NCI-H1694 treated with DMSO at 0.1 percent for 48 hours (cell line): Measurements from ENCODE around the gene CHMP3.
"Not testable (repeated sequence)": the region's sequence is repeated elsewhere in the genome, so short reads cannot be mapped to it uniquely, and the experiment has no call there.

Source experiments
- DNase-seq: peaks from one replicate; lab custom pipeline; 2025; lab: John Stamatoyannopoulos, UW

Gene CHMP3

DNA sequence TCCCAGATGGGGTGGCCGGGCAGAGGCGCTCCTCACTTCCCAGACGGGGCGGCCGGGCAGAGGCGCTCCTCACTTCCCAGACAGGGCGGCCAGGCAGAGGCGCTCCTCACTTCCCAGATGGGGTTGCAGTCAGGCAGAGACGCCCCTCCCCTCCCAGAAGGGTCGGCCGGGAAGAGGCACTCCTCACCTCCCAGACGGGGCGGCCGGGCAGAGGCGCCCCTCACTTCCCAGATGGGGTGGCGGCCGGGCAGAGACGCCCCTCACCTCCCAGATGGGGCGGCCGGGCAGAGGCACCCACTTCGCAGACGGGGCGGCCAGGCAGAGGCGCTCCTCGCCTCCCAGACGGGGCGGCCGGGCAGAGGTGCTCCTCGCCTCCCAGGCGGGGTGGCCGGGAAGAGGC lies 13.8 kb downstream of the CHMP3 start:
- not testable (repeated sequence) for DNase-seq

DNA sequence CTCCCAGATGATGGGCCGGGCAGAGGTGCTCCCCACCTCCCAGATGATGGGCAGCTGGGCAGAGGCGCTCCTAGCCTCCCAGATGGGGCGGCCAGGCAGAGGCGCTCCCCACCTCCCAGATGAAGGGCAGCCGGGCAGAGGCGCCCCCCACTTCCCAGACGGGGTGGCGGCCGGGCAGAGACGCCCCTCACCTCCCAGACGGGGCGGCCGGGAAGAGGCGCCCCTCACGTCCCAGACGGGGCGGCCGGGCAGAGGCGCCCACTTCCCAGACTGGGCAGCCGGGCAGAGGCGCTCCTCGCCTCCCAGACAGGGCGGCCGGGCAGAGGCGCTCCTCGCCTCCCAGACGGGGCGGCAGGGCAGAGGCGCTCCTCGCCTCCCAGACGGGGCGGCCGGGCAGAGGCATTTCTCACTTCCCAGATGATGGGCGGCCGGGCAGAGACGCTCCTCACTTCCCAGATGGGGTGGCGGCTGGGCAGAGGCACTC lies 14.3 kb downstream of the CHMP3 start:
- not testable (repeated sequence) for DNase-seq

DNA sequence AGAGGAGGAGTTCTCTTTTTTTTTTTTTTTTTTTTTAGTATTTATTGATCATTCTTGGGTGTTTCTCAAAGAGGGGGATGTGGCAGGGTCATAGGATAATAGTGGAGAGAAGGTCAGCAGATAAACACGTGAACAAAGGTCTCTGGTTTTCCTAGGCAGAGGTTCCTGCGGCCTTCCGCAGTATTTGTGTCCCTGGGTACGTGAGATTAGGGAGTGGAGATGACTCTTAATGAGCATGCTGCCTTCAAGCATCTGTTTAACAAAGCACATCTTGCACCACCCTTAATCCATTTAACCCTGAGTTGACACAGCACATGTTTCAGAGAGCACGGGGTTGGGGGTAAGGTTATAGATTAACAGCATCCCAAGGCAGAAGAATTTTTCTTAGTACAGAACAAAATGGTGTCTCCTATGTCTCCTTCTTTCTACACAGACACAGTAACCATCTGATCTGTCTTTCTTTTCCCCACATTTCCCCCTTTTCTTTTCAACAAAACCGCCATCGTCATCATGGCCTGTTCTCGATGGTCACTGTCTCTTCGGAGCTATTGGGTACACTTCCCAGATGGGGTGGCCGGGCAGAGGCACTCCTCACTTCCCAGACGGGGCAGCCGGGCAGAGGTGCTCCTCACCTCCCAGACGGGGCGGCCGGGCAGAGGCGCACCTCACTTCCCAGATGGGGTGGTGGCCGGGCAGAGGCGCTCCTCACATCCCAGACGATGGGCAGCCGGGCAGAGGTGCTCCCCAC lies 14.9 kb downstream of the CHMP3 start:
- not testable (repeated sequence) for DNase-seq

DNA sequence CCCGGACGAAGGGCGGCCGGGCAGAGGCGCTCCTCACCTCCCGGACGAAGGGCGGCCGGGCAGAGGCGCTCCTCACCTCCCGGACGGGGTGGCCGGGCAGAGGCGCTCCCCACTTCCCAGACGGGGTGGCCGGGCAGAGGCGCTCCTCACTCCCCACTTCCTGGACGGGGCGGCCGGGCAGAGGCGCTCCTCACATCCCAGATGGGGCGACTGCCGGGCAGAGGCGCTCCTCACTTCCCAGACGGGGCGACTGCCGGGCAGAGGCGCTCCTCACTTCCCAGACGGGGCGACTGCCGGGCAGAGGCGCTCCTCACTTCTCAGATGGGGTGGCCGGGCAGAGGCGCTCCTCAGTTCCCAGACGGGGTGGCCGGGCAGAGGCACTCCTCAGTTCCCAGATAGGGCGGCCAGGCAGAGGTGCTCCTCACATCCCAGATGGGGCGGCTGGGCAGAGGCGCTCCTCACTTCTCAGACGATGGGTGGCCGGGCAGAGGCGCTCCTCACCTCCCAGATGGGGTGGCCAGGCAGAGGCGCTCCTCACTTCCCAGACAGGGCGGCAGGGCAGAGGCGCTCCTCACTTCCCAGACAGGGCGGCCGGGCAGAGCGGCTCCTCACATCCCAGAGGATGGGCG lies 17.8 kb downstream of the CHMP3 start:
- DNase-seq: not testable (repeated sequence)

DNA sequence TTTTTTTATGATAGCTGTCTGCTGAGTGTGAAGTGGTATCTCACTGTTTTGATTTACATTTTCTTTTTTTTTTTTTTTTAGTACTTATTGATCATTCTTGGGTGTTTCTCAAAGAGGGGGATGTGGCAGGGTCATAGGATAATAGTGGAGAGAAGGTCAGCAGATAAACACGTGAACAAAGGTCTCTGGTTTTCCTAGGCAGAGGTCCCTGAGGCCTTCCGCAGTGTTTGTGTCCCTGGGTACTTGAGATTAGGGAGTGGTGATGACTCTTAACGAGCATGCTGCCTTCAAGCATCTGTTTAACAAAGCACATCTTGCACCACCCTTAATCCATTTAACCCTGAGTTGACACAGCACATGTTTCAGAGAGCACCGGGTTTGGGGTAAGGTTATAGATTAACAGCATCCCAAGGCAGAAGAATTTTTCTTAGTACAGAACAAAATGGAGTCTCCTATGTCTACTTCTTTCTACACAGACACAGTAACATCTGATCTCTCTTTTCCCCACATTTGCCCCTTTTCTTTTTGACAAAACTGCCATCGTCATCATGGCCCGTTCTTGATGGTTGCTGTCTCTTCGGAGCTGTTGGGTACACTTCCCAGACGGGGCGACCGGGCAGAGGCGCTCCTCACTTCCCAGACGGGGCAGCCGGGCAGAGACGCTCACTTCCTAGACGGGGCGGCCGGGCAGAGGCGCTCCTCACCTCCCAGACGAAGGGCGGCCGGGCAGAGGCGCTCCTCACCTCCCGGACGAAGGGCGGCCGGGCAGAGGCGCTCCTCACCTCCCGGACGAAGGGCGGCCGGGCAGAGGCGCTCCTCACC lies 18.8 kb downstream of the CHMP3 start:
- not testable (repeated sequence) for DNase-seq

DNA sequence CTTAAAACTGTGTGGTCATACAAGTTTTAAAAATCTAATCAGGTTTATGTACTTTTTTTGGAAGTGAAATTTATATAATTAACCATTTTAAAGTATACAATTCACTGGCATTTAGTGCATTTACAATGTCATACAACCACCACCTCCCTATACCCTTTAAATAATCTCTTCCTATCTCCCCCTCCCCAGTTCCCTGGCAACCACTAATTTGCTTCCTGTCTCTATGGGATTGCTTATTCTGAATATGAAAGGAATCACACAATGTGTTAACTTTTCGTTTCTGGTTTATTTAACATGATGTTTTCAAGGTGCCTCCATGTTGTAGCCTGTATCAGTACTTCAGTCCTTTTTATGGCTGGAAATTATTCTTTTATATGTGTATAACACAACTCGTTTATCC lies 19.4 kb downstream of the CHMP3 start:
- no peak for DNase-seq

DNA sequence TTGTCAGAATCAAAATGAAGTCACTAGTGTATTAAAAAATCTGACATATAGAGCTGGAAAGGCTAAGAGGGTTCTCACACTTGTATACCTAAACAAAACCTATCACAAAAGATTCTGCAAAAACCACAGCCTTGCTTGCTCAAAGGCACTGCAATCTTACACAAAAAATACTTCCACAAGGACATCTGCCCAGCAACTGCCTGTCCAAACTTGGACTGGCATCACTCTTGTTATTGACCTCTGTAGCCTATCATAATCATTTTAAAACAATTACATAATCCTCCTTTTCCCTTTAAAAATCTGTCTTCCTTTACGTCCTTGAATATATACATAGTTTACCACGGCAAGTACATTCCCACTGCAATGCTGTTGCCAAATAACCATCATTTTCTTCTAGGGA lies 19.9 kb downstream of the CHMP3 start:
- no peak for DNase-seq

DNA sequence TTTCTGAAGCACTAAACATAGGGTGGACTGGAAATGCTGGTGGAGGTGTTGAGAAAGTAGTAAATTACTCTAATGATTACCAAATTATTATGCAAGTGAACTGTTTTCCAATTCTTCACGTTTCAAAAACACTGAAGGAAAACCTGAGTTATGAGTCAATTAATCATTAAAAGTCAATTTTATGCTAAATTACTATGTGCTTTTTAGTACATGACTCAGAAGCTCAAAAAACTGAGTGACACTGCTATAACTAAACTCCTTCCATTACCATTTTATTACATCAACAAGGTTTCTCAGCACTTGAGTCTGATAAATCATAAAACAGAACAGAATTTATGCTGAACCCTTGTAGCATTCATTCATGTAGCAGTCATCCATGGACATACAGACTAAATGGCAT lies 20.4 kb downstream of the CHMP3 start:
- no peak for DNase-seq

DNA sequence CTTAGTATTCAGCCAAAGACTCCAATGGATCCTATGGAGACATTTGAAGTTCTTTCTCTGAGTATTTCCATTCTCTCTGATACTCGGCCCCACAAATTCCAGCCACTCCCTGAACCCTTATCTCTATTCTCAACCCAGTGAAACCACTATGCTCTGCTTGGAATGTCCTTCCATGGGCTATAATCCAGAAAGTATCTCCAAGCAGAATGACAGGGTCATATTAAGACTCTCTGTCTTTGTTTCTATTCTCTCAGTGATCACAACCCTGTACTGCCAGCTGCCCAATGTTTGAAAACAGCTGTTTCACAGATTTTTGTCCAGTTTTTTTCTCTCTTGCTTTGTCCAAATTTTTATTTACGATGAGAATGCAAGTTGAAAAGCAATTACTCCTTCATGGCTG lies 21.9 kb downstream of the CHMP3 start:
- no peak for DNase-seq

DNA sequence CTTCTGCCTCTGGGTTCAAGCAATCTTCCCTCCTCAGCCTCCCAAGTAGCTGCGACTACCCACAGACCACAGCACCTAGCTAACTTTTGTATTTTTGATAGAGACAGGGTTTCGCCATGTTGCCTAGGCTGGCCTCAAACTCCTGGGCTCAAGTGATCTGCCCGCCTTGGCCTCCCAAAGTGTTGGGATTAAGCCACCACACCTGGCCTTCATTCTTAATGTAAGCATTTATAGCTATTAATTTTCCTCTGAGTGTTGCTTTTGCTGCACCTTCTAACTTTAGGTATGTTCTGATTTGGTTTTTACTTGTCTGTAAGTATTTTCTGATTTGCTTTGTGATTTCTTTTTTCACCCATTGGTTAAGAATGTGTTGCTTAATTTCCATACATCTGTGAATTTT lies 29.7 kb downstream of the CHMP3 start:
- no peak for DNase-seq

DNA sequence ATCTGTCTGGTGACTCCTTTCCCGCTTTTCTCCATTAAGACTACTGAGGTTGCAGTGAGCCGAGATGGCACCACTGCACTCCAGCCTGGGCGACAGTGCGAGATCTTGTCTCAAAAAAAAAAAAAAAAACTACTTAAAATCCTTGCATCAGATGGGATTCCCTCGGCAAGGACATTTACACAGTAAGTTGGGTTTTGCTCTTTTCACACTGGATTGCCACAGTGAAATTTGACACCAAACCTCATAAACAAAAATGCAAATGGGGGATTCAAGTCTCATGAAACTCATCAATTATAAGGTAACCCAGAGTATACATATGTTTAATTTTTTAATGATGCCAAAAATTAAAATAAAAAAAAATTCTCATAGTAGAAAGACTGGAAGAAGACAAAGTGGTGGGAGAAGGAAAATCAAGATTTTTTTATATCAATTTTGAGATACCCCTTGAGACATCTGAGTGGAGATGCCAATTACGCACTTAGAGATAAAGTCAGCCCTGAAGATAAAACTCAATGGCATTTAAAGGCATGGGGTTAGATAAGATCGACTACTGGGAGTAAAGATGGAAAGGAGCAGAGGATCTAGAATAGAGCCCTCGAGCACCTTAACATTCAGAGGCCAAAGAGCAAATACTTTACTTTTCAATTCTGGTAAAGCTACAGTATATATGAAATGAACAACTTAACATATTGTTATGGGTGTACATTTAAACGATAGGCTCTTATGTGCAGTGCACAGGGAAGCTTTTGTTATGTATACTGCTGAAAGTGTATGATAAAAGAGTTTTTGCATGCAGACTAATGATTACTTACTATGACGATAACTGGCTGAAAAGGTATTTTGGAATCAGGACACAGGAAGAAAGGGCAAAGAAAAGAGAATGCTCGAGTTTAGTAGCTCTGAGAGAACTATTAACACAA lies 37.6 kb downstream of the CHMP3 start:
- DNase-seq: no peak

DNA sequence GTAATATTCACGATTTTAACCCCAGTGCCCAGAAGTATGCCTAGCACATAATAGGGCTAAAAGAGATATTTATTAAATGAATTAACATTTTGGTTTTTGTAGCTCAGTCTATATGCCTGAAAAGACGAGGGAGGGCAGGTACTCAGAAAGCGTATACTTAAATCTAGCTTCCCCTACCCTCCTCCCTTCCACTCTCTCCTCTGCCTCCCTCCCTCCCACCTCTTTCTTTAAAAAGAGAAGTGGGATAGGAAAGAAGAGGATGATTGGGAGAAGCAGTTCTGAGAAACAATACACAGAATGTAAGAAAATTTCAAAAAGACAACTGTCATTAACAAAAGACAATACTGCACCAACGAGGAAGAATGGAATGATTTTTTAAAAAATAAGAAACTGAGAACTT lies 39.8 kb downstream of the CHMP3 start:
- no peak for DNase-seq

DNA sequence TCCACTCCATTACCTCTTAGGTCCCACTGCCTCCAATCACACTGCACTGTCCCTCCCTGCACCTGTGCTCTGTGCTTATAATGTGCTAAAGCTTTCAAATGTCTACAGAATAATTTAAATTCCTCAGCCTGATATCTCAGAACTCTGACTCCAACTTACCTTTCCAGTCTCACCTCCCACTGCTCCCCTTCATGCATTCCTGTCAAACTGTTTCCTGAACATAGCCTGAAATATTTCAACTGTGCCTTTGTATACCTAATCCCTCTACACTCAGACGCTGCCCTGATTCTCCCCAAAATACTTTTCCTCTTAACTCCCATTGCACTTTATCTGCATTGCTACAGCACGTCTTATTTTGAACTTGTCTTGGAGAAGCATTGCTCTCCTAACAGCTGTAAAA lies 40.5 kb downstream of the CHMP3 start:
- DNase-seq: no peak

DNA sequence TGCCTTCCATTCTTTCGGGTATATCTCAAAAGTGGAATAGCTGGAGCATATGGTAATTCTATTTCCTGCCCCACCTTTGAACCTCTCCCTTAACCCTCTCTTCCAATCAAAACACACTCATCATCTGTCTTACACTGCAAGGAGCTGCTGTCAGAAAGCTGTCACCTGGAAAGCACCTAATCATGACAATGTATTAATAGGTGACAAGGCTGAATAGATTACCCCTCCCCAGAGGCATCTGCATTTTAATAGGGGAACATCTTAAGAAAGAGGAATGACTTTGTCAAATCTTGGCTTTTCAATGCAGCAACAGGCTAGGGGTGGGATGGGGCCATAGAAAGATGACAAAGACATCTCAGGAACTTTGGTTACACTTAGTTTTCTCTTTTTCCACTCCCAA lies 41.3 kb downstream of the CHMP3 start:
- DNase-seq: no peak

DNA sequence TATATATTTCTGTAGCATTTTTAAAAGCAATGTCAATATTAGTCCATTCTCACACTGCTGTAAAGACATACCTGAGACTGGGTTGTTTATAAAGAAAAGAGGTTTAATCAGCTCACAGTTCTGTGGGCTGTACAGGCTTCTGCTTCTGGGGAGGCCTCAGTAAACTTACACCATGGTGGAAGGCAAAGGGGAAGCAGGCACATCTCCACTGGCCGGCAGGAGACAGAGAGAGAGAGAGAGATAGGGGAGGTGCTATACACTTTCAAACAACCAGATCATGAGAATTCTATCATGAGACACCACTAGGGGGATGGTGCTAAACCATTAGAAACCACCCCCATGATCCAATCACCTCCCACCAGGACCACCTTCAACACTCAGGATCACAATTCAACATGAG lies 43.1 kb downstream of the CHMP3 start:
- DNase-seq: no peak

DNA sequence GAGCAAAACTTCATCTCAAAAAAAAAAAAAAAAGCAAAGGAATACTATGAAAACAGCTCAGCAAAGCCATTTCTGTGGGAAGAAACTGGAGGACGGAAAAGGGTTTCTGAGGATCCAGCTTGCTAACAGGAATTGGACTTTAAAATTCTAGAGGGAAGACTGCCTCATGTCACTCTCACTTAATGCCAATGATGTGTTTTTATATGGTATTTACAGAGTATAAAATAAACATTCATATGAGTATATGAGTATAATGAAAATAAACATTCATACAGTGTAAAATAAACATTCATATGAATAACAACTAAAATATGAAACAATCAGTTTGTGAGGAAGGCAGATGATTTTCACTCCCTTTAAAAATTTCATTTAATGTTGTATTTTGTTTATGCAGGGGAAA lies 43.9 kb downstream of the CHMP3 start:
- no peak for DNase-seq

DNA sequence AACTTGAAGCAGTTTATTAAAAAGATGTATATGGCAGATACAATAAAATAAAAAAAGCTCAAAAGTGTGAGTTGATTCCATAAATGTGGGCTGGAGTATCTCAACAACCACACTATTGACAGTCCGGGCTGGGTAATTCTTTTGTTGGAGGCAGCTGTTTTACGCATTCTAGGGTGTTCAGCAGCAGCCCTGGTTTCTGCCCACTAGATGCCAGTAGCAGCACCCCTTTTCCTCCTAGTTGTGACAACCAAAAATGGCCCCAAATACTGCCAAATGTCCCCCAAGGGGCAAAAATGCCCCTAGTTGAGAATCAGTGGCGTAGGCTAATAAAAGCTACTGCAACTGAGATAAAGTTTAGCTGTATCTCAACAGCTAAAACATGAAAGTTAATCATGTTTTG lies 44.8 kb downstream of the CHMP3 start:
- DNase-seq: peak; percentile 3

DNA sequence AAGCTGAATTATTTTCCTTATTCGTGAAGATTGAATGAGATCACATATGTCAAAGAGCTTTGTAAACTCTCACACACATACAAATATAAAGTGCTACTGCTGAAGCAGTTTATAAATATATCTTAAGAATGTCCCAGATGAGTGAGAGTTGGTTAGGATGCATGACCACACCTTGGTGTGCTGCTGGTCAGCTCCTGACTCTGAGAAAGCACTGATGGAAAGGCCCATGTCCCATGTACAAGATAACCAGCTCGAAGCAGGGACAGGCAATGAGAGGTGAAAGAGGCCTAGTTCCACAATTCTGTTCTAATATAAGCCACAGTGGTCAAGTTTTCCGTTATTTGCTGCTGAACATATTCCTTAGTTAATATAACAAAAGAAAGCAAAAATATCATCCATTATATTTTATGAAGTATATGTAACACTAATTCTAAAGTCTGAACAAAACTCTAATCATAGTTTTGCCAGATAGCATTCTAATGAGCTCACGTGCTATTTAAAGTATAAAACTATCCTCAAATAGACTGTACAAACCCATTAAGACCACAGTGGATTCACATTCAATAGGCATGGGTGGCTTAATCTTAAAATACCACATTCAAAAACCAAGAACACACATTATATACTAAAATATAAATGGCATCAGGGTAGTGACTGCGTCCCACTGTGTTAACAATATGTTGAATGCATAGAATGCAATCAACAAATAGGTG lies 49.1 kb downstream of the CHMP3 start:
- no peak for DNase-seq

DNA sequence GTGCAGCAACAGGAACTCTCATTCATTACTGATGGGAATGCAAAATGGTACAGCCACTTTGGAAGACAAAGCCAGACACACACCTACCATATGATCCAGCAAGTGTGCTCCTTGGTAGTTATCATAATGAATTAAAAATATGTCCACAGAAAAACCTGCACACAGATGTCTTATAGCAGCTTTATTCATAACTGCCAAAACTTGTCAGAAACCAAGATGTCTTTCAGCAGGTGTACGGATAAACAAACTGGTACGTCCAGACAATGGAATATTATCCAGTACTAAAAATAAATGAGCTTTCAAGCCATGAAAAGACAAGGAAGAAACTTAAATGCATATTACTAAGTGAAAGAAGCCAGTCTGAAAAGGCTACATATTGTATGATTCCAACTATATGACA lies 50.4 kb downstream of the CHMP3 start:
- DNase-seq: no peak

DNA sequence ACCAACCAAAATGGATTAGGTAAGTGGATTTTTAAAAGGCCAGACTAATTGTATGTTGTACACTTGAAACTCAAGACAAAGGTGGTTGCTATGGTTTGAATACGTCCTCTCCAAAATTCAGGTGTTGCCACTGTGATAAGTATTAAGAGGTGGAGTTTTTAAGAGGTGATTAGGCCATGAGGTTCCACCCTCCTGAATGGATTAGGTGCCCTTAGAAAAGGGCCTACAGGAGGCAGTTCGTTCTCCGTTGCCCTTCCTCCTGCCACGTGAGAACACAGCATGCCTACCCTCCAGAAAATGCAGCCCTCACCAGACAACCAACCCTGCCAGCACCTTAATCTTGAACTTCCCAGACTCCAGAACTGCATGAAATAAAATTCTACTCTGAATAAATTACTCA lies 51.2 kb downstream of the CHMP3 start:
- DNase-seq: no peak

DNA sequence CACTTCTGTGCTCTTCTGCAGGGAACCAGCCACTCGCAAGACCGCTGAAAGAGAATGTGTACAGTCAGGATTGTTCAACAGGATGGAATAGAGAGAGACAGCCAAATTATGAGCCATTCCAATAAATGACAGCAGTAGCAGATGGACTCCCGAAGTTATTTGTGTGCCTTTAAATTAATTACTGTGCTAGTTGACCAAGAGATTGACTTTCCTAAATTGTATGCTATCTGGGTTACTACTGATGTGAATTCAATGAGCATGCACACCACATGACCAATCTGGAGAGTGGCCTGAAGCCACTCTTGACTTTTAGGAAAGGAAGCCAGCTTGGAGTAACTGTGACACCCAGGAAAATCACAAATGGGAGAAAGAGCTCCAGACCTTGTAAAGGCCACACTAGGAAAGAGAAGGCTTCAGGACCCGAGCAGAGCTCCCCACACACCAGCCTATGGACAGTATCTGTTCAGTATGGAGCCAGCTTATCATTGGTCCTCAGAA lies 52.8 kb downstream of the CHMP3 start:
- DNase-seq: no peak
